Psoas muscle (tissue), 8 donors: ENCODE data around the gene PLXDC1. TPM values are rescaled to one million over a fixed set of nuclear protein-coding genes. Genes with fewer than 3 reads are reported as not detected.

ENCODE experiments used
- ATAC-seq, 4 donors: fragments of 200-7000 bp; cut with Tn5 transposase; one replicate each; pipeline ENCODE4 v1.9.1; 2020; ENCODE audit warnings: moderate library complexity in 3 of 4, mild to moderate bottlenecking in 2 of 4
- DNase-seq, 2 donors: peaks; one replicate each; pipeline ENCODE4 v3.0.0-alpha.2; 2020
- H3K27ac ChIP-seq: fragments of 200-600 bp; one replicate; pipeline ENCODE4 v1.8.0; 2022
- H3K27me3 ChIP-seq, 3 donors: fragments of 200-600 bp in 1 of 3; one replicate each; pipeline versions ENCODE4 v1.6.1 to v1.8.0; 2013 to 2022; ENCODE audit warnings: low read length in 2 of 3, mild to moderate bottlenecking in 2 of 3, moderate library complexity in 1 of 3; ENCODE audit not compliant: insufficient read depth in 3 of 3
- H3K36me3 ChIP-seq, 2 donors: fragments of 200-600 bp in 1 of 2; one replicate each; pipeline versions ENCODE4 v1.6.1 to v1.8.0; 2013 to 2022; ENCODE audit warnings: low read depth in 1 of 2, mild to moderate bottlenecking in 1 of 2, moderate library complexity in 1 of 2; ENCODE audit not compliant: insufficient read depth in 1 of 2
- H3K4me1 ChIP-seq: fragments of 200-600 bp; one replicate; pipeline ENCODE4 v1.8.0; 2022
- H3K4me3 ChIP-seq: fragments of 200-600 bp; one replicate; pipeline ENCODE4 v1.8.0; 2022; ENCODE audit warnings: mild to moderate bottlenecking
- H3K9me3 ChIP-seq: fragments of 200-600 bp; one replicate; pipeline ENCODE4 v1.8.0; 2022
- CTCF ChIP-seq: fragments of 200-600 bp; IDR thresholded peaks from one replicate; pipeline ENCODE4 v1.8.0; 2022; ENCODE audit warnings: antibody characterized with exemption
- WGBS, 3 donors: extraction: QIAGEN DNeasy Blood & Tissue Kit; methylation state at CpG; one replicate each; pipeline versions ENCODE4 v1.1.6 to v1.1.7; 2013; 5-methylcytosine and 5-hydroxymethylcytosine counted together
- intact Hi-C, 2 donors: fragments of 100-400 bp; cut with DNase I; formaldehyde crosslinking; loops; one replicate each; pipeline versions ENCODE4 v1.11.0 to v1.14.2; 2022
- polyA plus RNA-seq, 3 donors: library from polyadenylated mRNA; stranded (reverse); fragments of 200-250 nt; gene quantifications; one replicate each; pipeline ENCODE4 v1.2.3, GENCODE V29; 2013
- total RNA-seq, 4 donors: library from RNA; stranded (reverse); fragmentation: NEBNext Ultra II Directional in 2 of 4; extraction: Animal tissue kit (Norgen Biotek cat#: 25700) in 2 of 4; gene quantifications; one replicate each; pipeline versions ENCODE4 v1.2.1 to v1.2.4, GENCODE V29; 2021 to 2023
- donor health status: healthy with polysubstance abuse.
- donor health status: DM: no; HTN: no; CAD: no; lungs with moderate emphysema.
- donor health status: Bipolar disorder and iron deficiency.
- donor health status: healthy.
- donor health status: DM: yes; HTN: yes; CAD: no.
- donor health status: DM: no; HTN: no; CAD: no.
- donor health status: DM: no; HTN: no; CAD: no.
- donor health status: DM: yes; HTN: yes; CAD: no.

Gene PLXDC1
- total and polyA plus RNA-seq, 7 donors, result 2.3 to 9.2 (median 3.2) TPM

GRCh38 chr17:39095309-39095686 lies 56.1 kb downstream of the PLXDC1 start:
- peaks cover 0 to 19% (median 5%) of the 10 kb centered on the region in 3 donors for H3K27me3 ChIP-seq
- H3K4me1 ChIP-seq, result no peaks in the 10 kb centered on the region
- 17 to 32% (median 18%) methylated on average over 3 to 5 of the region's 5 CpGs for WGBS, 3 donors
- intact Hi-C loops, result no loop called here
- no peak overlapping the region for H3K27ac ChIP-seq
- H3K36me3 ChIP-seq, result no peaks in the 10 kb centered on the region
- no peak for TF ChIP-seq CTCF
- no peak overlapping the region for H3K4me3 ChIP-seq
- no peak for ATAC-seq
- no peaks in the 10 kb centered on the region for H3K9me3 ChIP-seq
- DNase-seq, result no peak

- H3K27me3 ChIP-seq, result peaks cover 0 to 19% (median 5%) of the 10 kb centered on the region in 3 donors
- 45 to 58% (median 51%) methylated on average over 8 of the region's 8 CpGs for WGBS, 3 donors
- H3K9me3 ChIP-seq, result no peaks in the 10 kb centered on the region
- H3K4me1 ChIP-seq, result no peaks in the 10 kb centered on the region
- DNase-seq (no peak), ATAC-seq (no peak)
- TF ChIP-seq CTCF, result no peak
- H3K27ac ChIP-seq, result no peak overlapping the region
- intact Hi-C loops, result no loop called here
- no peak overlapping the region for H3K4me3 ChIP-seq
- no peaks in the 10 kb centered on the region for H3K36me3 ChIP-seq
These were observed 56.7 kb downstream of the PLXDC1 start for GRCh38 chr17:39094607-39095308.

- no peak for DNase-seq
- Histone ChIP-seq H3K36me3 (no peaks in the 10 kb centered on the region), H3K4me1 (no peaks in the 10 kb centered on the region), H3K9me3 (no peaks in the 10 kb centered on the region), H3K4me3 (no peak overlapping the region), H3K27me3 (peaks cover 0 to 13% (median 3%) of the 10 kb centered on the region in 3 donors), H3K27ac (no peak overlapping the region)
- ATAC-seq, result no peak
- intact Hi-C loops, result no loop called here
- WGBS, 3 donors, result 56 to 75% (median 56%) methylated on average over 6 of the region's 6 CpGs
- TF ChIP-seq CTCF, result no peak
These were observed 58.7 kb downstream of the PLXDC1 start for GRCh38 chr17:39092692-39093230.

DNA sequence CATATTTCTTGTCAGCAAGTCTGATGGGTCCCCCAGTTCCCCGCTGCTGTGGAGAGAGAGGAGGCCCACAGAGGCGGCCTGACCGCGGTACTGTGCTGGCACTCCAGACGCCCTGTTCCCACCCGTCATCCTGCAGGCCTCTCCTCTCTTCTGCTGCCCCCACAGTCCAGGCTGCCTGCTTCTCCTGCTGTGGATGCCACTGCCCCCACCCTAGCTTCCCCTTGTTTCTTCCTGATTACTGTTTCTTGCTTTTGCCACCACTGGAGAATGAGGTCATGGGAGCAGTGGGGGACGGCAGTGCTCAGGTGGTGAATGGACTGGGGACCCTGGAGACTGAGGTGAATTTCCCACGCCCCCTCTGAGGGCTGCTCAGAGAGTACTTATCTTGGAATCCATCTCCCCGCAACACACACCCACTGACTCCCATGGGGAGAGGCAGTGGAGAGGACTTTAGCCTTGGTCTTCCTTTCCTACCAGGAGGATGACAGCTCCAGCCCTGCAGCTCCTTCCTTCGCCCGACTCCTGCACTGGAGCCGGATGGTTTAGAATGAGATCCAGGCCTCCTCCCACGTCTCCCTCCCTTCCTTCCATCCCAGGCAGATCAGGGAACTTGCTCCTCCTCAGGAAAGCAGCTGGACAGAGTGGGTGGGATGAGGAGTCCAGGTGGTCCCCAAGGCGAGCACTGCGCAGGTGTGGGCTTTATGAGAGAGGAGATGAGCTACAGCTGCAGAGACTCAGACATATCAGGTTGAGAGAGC lies 60.4 kb downstream of the PLXDC1 start:
- H3K4me1 ChIP-seq, result no peaks in the 10 kb centered on the region
- WGBS, 3 donors, result 70 to 83% (median 82%) methylated on average over 15 of the region's 15 CpGs
- intact Hi-C loops, result no loop called here
- H3K27me3 ChIP-seq, result peaks cover 0 to 11% (median 3%) of the 10 kb centered on the region in 3 donors
- no peak for TF ChIP-seq CTCF
- no peaks in the 10 kb centered on the region for H3K36me3 ChIP-seq
- DNase-seq (no peak), ATAC-seq (no peak)
- no peaks in the 10 kb centered on the region for H3K9me3 ChIP-seq
- H3K4me3 ChIP-seq, result no peak overlapping the region
- no peak overlapping the region for H3K27ac ChIP-seq
